OCI-LY1 (cell line): ENCODE measurements around the gene SLC12A5.

Source experiments
- H2AFZ ChIP-seq: fragments of 200-600 bp; sonication (generic), shearing (Covaris generic); 2 replicates; pipeline ENCODE4 v1.6.0; 2014; ENCODE audit warnings: antibody characterized with exemption, mild to moderate bottlenecking, low read length
- H3F3A ChIP-seq: fragments of 200-600 bp; sonication (generic), shearing (Covaris generic); 2 replicates; pipeline ENCODE4 v1.6.0; 2014; ENCODE audit warnings: mild to moderate bottlenecking, antibody characterized with exemption, low read length, moderate library complexity; ENCODE audit not compliant: insufficient read depth
- H3K27ac ChIP-seq: fragments of 200-600 bp; sonication (generic); 2 replicates; pipeline ENCODE4 v1.5.1; 2014; ENCODE audit warnings: low read length, mixed run types, mild to moderate bottlenecking, low read depth; ENCODE audit not compliant: poor library complexity, severe bottlenecking
- H3K27me3 ChIP-seq: fragments of 200-600 bp; sonication (generic); 2 replicates; pipeline ENCODE4 v1.6.0; 2014; ENCODE audit warnings: antibody characterized with exemption, mild to moderate bottlenecking, low read length, moderate library complexity; ENCODE audit not compliant: insufficient read depth
- H3K36me3 ChIP-seq: fragments of 200-600 bp; sonication (generic); 2 replicates; pipeline ENCODE4 v1.6.1; 2014; ENCODE audit warnings: mild to moderate bottlenecking, antibody characterized with exemption, low read length, moderate library complexity, mixed read lengths; ENCODE audit not compliant: insufficient read depth
- H3K4me1 ChIP-seq: fragments of 200-600 bp; sonication (generic); 2 replicates; pipeline ENCODE4 v1.5.1; 2014; ENCODE audit warnings: mild to moderate bottlenecking, low read length, moderate library complexity; ENCODE audit not compliant: insufficient read depth, severe bottlenecking
- H3K4me2 ChIP-seq: fragments of 200-600 bp; sonication (generic), shearing (Covaris generic); 2 replicates; pipeline ENCODE4 v1.6.1; 2014; ENCODE audit warnings: low read length
- H3K4me3 ChIP-seq: fragments of 200-600 bp; sonication (generic); 2 replicates; pipeline ENCODE4 v1.5.1; 2014; ENCODE audit warnings: low read length, low read depth, mild to moderate bottlenecking, mixed read lengths; ENCODE audit not compliant: poor library complexity, severe bottlenecking
- H3K79me2 ChIP-seq: fragments of 200-600 bp; shearing (Covaris generic); 2 replicates; pipeline ENCODE4 v1.6.1; 2016; ENCODE audit warnings: mixed run types, low read length, mixed read lengths; ENCODE audit not compliant: insufficient read depth
- H3K9ac ChIP-seq: fragments of 200-600 bp; sonication (generic), shearing (Covaris generic); 2 replicates; pipeline ENCODE4 v1.6.1; 2014; ENCODE audit warnings: mild to moderate bottlenecking, low read length, mixed read lengths
- H3K9me2 ChIP-seq: fragments of 200-600 bp; sonication (generic), shearing (Covaris generic); 2 replicates; pipeline ENCODE4 v1.6.1; 2014; ENCODE audit warnings: low read depth, mild to moderate bottlenecking, low read length, mixed read lengths
- H3K9me3 ChIP-seq: fragments of 200-600 bp; shearing (Covaris generic); 2 replicates; pipeline ENCODE4 v1.6.1; 2014; ENCODE audit warnings: low read length, mixed read lengths
- H4K20me1 ChIP-seq: fragments of 200-600 bp; sonication (generic), shearing (Covaris generic); 2 replicates; pipeline ENCODE4 v1.6.0; 2016; ENCODE audit warnings: mild to moderate bottlenecking, low read length; ENCODE audit not compliant: insufficient read depth
- CTCF ChIP-seq: fragments of 200-600 bp; sonication (generic), shearing (Covaris generic); IDR thresholded peaks from 2 replicates; pipeline ENCODE4 v1.5.1; 2017; ENCODE audit warnings: mild to moderate bottlenecking, antibody characterized with exemption, low read length, moderate library complexity, mixed read lengths
- EZH2 ChIP-seq: fragments of 200-600 bp; sonication (generic), shearing (Covaris generic); IDR thresholded peaks from 2 replicates; pipeline ENCODE4 v1.8.0; 2017; ENCODE audit warnings: borderline replicate concordance, mixed run types, mild to moderate bottlenecking, antibody characterized with exemption, low read length, moderate library complexity, mixed read lengths

Gene SLC12A5

GRCh38 chr20:46049190-46049589 is 20.2 kb downstream of the SLC12A5 start:
- Histone ChIP-seq H3K4me2 (no peak overlapping the region), H3K79me2 (no peaks in the 10 kb centered on the region), H3K9ac (no peak overlapping the region), H3K36me3 (no peaks in the 10 kb centered on the region), H3K4me1 (no peaks in the 10 kb centered on the region), H3F3A (no peaks in the 10 kb centered on the region), H3K9me2 (no peaks in the 10 kb centered on the region), H3K27me3 (peaks cover 10% of the 10 kb centered on the region; the same call in 1 of the 2 replicates), H4K20me1 (no peaks in the 10 kb centered on the region), H3K4me3 (no peak overlapping the region), H3K9me3 (no peaks in the 10 kb centered on the region), H3K27ac (no peak overlapping the region), H2AFZ (no peak overlapping the region)
- TF ChIP-seq EZH2 (no peak), CTCF (no peak)

- Histone ChIP-seq H4K20me1 (no peaks in the 10 kb centered on the region), H3K4me3 (no peak overlapping the region), H3K27ac (no peak overlapping the region), H3F3A (no peaks in the 10 kb centered on the region), H3K27me3 (peaks cover 10% of the 10 kb centered on the region; the same call in 1 of the 2 replicates), H3K9ac (no peak overlapping the region), H3K4me2 (no peak overlapping the region), H3K36me3 (no peaks in the 10 kb centered on the region), H3K4me1 (no peaks in the 10 kb centered on the region), H3K79me2 (no peaks in the 10 kb centered on the region), H3K9me3 (no peaks in the 10 kb centered on the region), H3K9me2 (no peaks in the 10 kb centered on the region), H2AFZ (no peak overlapping the region)
- TF ChIP-seq CTCF (no peak), EZH2 (no peak)
Measured at GRCh38 chr20:46049815-46050214, 20.8 kb downstream of the SLC12A5 start.

- Histone ChIP-seq H3K27me3 (peaks cover 10% of the 10 kb centered on the region; the same call in 1 of the 2 replicates), H3K9ac (no peak overlapping the region), H3K4me1 (no peaks in the 10 kb centered on the region), H3K4me3 (no peak overlapping the region), H3K4me2 (no peak overlapping the region), H3K27ac (no peak overlapping the region), H3K9me2 (no peaks in the 10 kb centered on the region), H4K20me1 (no peaks in the 10 kb centered on the region), H3F3A (no peaks in the 10 kb centered on the region), H3K79me2 (no peaks in the 10 kb centered on the region), H2AFZ (no peak overlapping the region), H3K9me3 (no peaks in the 10 kb centered on the region), H3K36me3 (no peaks in the 10 kb centered on the region)
- TF ChIP-seq CTCF (no peak), EZH2 (no peak)
Measured at GRCh38 chr20:46050444-46050843, 21.4 kb downstream of the SLC12A5 start.
